ENCODE data around the gene AGPAT2.

GRCh38 chr9:136705564-136705963 lies 18.3 kb upstream of the AGPAT2 start:
- TF ChIP-seq, protein P1, sequence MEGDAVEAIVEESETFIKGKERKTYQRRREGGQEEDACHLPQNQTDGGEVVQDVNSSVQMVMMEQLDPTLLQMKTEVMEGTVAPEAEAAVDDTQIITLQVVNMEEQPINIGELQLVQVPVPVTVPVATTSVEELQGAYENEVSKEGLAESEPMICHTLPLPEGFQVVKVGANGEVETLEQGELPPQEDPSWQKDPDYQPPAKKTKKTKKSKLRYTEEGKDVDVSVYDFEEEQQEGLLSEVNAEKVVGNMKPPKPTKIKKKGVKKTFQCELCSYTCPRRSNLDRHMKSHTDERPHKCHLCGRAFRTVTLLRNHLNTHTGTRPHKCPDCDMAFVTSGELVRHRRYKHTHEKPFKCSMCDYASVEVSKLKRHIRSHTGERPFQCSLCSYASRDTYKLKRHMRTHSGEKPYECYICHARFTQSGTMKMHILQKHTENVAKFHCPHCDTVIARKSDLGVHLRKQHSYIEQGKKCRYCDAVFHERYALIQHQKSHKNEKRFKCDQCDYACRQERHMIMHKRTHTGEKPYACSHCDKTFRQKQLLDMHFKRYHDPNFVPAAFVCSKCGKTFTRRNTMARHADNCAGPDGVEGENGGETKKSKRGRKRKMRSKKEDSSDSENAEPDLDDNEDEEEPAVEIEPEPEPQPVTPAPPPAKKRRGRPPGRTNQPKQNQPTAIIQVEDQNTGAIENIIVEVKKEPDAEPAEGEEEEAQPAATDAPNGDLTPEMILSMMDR (IDR thresholded peaks at IDR 0.05; ENCODE audit: low read depth, low read length) = no peak
- no peak for TF ChIP-seq EZH2phosphoT487 (IDR thresholded peaks at IDR 0.05; ENCODE audit: low read depth)
